Colonic mucosa (tissue), 4 donors: ENCODE data around the gene TMEM271. TPM values are rescaled to one million over a fixed set of nuclear protein-coding genes. Genes with fewer than 3 reads are reported as not detected.

Experiments
- DNase-seq: peaks from one replicate; pipeline ENCODE4 v3.0.0-alpha.2; 2020
- H3K27ac ChIP-seq: fragments of 200-600 bp; one replicate; pipeline ENCODE4 v1.8.0; 2021
- H3K27me3 ChIP-seq: fragments of 200-600 bp; one replicate; pipeline ENCODE4 v1.8.0; 2021
- H3K36me3 ChIP-seq: fragments of 200-600 bp; one replicate; pipeline ENCODE4 v1.8.0; 2021
- H3K4me1 ChIP-seq: fragments of 200-600 bp; one replicate; pipeline ENCODE4 v1.8.0; 2021; ENCODE audit warnings: mild to moderate bottlenecking
- H3K4me3 ChIP-seq: fragments of 200-600 bp; one replicate; pipeline ENCODE4 v1.8.0; 2021
- H3K9ac ChIP-seq, 2 donors: one replicate each; pipeline ENCODE4 v1.7.0; 2013; ENCODE audit warnings: control low read depth in 2 of 2, low read depth in 2 of 2, low read length in 2 of 2
- H3K9me3 ChIP-seq: fragments of 200-600 bp; one replicate; pipeline ENCODE4 v1.8.0; 2021
- intact Hi-C: fragments of 100-400 bp; cut with DNase I; formaldehyde crosslinking; loops from one replicate; pipeline ENCODE4 v1.14.1; 2022
- total RNA-seq, 2 donors: library from RNA; stranded (reverse); fragmentation: NEBNext Ultra II Directional in 1 of 2; extraction: Animal tissue kit (Norgen Biotek cat#: 25700) in 1 of 2; gene quantifications; one replicate each; pipeline ENCODE4 v1.2.1, GENCODE V29; 2021
- TF ChIP-seq, protein P1 (sequence below): fragments of 200-600 bp; IDR thresholded peaks from one replicate; pipeline ENCODE4 v1.8.0; 2022; ENCODE audit warnings: antibody characterized with exemption, mild to moderate bottlenecking
- donor health status: healthy.
- donor health status: DM: no; HTN: no; CAD: no.
- donor health status: DM: no; HTN: no; CAD: no.

The TMEM271 gene
- total RNA-seq, 2 donors from 2014 or later = not detected

DNA sequence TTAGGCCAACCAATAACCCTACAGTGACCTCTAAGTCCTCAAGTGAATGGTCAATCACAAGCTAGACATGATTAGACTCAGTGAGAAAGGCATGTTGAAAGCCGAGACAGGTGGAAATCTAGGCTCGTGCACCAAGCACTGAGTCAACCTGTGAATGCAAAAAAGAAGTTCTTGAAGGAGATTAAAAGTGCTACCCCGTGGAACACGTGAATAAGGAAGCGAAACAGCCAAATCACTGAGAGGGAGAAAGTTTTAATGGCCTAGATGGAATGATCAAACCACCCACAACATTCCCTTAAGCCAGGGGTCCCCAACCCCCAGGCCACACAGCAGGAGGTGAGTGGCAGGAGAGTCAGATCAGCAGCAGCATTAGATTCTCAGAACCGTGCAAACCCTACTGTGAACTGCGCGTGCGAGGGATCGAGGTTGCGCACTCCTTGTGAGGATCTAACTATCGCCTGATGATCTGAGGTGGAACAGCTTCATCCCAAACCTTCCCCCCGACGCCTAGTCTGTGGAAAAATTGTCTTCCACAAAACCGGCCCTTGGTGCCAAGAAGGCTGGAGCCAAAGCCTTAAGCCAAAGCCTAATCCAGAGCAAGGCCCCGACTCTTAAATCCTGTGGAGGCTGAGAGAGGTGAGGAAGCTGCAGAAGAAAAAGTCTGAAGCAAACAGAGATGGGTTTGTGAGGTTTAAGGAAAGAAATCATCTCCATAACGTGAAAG, 29.8 kb upstream of the TMEM271 start:
- H3K4me3 ChIP-seq = no peak overlapping the region
- H3K27ac ChIP-seq = no peak overlapping the region
- H3K36me3 ChIP-seq = no peaks in the 10 kb centered on the region
- no peak overlapping the region for H3K9ac ChIP-seq
- H3K27me3 ChIP-seq = no peaks in the 10 kb centered on the region
- H3K9me3 ChIP-seq = no peaks in the 10 kb centered on the region
- TF ChIP-seq, protein P1, sequence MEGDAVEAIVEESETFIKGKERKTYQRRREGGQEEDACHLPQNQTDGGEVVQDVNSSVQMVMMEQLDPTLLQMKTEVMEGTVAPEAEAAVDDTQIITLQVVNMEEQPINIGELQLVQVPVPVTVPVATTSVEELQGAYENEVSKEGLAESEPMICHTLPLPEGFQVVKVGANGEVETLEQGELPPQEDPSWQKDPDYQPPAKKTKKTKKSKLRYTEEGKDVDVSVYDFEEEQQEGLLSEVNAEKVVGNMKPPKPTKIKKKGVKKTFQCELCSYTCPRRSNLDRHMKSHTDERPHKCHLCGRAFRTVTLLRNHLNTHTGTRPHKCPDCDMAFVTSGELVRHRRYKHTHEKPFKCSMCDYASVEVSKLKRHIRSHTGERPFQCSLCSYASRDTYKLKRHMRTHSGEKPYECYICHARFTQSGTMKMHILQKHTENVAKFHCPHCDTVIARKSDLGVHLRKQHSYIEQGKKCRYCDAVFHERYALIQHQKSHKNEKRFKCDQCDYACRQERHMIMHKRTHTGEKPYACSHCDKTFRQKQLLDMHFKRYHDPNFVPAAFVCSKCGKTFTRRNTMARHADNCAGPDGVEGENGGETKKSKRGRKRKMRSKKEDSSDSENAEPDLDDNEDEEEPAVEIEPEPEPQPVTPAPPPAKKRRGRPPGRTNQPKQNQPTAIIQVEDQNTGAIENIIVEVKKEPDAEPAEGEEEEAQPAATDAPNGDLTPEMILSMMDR = no peak
- H3K4me1 ChIP-seq = no peaks in the 10 kb centered on the region
- intact Hi-C loops = no loop called here
- no peak for DNase-seq

- TF ChIP-seq, protein P1 = no peak
- Histone ChIP-seq H3K9ac (no peak overlapping the region), H3K27ac (no peak overlapping the region), H3K4me1 (no peaks in the 10 kb centered on the region), H3K27me3 (no peaks in the 10 kb centered on the region), H3K9me3 (no peaks in the 10 kb centered on the region), H3K4me3 (no peak overlapping the region), H3K36me3 (no peaks in the 10 kb centered on the region)
- intact Hi-C loops = no loop called here
- no peak for DNase-seq
Measured at GRCh38 chr4:604131-604530, 28.0 kb upstream of the TMEM271 start.

- intact Hi-C loops = no loop called here
- TF ChIP-seq, protein P1 = peak; percentile 69
- no peaks in the 10 kb centered on the region for H3K36me3 ChIP-seq
- no peak overlapping the region for H3K4me3 ChIP-seq
- H3K4me1 ChIP-seq = no peaks in the 10 kb centered on the region
- H3K9ac ChIP-seq = no peak overlapping the region
- H3K9me3 ChIP-seq = no peaks in the 10 kb centered on the region
- H3K27ac ChIP-seq = no peak overlapping the region
- peak; percentile 83 for DNase-seq
- H3K27me3 ChIP-seq = no peaks in the 10 kb centered on the region
Measured at GRCh38 chr4:602559-602942, 26.5 kb upstream of the TMEM271 start.

DNA sequence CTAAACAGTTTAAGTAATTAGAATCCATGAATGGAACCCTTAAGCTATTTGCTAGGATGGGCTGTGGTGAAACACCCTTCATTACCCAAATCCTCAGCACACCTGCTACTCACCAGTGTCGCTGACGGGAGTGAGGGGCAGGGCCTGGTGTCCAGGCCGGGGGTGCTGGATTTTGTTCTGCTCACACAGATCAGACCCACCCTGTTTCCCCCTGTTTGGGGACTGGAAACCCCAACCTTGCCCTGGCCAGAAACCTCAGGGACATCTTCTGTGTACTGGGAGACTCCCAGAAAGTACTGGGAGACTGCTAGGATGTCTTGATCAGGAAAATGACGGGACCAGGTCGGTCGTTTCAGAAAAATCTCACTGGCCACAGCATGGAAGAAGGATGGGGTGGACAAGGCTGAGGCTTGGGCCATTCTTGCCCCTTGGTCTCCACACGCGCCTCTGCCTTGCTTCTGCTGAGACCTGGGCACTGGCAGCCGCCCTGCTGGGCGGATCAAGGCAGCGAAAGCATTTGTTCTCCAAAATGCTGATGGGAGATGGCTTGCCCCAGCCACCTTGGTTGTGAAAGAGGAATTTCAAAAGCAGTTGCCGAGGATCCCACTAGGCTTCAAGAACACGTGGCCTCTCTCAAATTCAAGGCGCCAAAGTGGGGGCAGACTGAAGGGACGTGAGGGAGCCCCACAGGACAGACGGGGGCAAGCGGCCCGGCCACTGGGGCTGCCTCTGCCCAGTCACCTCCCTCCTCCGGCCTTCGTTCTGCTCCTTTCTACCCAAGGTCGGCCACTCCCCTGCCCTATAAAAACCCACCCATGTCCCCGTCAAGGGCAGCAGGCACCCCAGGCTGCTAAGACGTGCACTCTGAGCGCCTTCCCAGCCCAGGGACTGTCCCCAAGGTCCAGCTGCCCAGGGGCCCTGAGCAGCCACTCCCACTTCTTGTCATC, 25.8 kb upstream of the TMEM271 start:
- Histone ChIP-seq H3K9ac (no peak overlapping the region), H3K36me3 (no peaks in the 10 kb centered on the region), H3K4me3 (no peak overlapping the region), H3K27ac (no peak overlapping the region), H3K9me3 (no peaks in the 10 kb centered on the region), H3K4me1 (no peaks in the 10 kb centered on the region), H3K27me3 (no peaks in the 10 kb centered on the region)
- intact Hi-C loops = no loop called here
- TF ChIP-seq, protein P1 = no peak
- no peak for DNase-seq

DNA sequence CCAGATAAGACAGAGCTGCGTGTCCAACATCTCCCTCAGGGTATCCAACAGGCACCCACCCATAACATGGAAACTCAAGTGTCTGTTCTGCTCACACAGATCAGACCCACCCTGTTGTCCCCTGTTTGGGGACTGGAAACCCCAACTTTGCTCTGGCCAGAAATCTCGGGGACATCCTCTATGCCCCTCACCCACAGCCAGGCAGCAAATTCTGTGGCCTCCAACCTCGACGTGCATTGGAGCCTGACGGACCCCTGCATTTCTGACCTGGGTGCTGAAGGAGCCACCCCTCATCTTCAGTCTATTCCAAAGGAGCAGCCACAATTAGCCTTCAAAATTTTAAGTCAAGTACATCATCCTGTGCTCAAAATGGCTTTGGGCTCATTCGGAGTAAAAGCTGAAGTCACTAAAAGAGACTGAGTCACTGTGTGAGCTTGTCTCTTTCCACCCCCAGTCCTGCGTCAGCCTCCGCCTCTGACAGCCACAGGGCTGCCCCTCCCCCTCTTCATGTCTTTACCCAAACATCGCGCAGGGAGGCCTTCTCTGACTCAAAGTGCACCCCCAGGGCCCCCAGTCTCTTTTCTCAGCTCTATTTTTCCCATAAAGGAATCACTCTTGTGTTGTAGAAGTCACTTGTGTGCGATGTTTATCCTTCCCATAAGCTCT, 24.9 kb upstream of the TMEM271 start:
- Histone ChIP-seq H3K9ac (no peak overlapping the region), H3K27me3 (no peaks in the 10 kb centered on the region), H3K4me3 (no peak overlapping the region), H3K36me3 (no peaks in the 10 kb centered on the region), H3K4me1 (no peaks in the 10 kb centered on the region), H3K9me3 (no peaks in the 10 kb centered on the region), H3K27ac (no peak overlapping the region)
- TF ChIP-seq, protein P1 = no peak
- intact Hi-C loops = no loop called here
- DNase-seq = no peak
